Brain microvascular endothelial cell (primary cell): ENCODE measurements around the gene TRAF1.
A peak's percentile ranks its signal among the peaks of the same experiment; 100 is the strongest.

Source experiments
- DNase-seq: peaks from one replicate; pipeline ENCODE4 v3.0.0-alpha.2; 2020
- H3K27ac ChIP-seq: fragments of 250-450 bp; sonication (Bioruptor Pico); 2 replicates; pipeline ENCODE4 v1.5.1; 2020; ENCODE audit warnings: mild to moderate bottlenecking, moderate library complexity
- H3K27me3 ChIP-seq: fragments of 250-450 bp; sonication (Bioruptor Pico); replicated peaks from 2 replicates; pipeline ENCODE4 v1.5.1; 2020; ENCODE audit warnings: mild to moderate bottlenecking
- H3K36me3 ChIP-seq: fragments of 250-450 bp; sonication (Bioruptor Pico); replicated peaks from 2 replicates; pipeline ENCODE4 v1.5.1; 2020; ENCODE audit warnings: mild to moderate bottlenecking
- H3K4me3 ChIP-seq: 2 replicates; pipeline ENCODE4 v1.5.1; 2011; ENCODE audit warnings: low read depth, mild to moderate bottlenecking, control low read depth, low read length, moderate library complexity
- CTCF ChIP-seq: IDR thresholded peaks from 2 replicates; pipeline ENCODE4 v1.5.1; 2011; ENCODE audit warnings: low read depth, mild to moderate bottlenecking, moderate library complexity, low read length, control low read depth, inconsistent platforms; ENCODE audit errors: missing control alignments
- in situ Hi-C: cut with HindIII; loops from 2 replicates; pipeline ENCODE4 v1.10.0; 2017; ENCODE audit warnings: low sequenced_read_pairs, low pct_ligation_motif_present

Gene TRAF1

GRCh38 chr9:120882935-120883607 lies 43.5 kb downstream of the TRAF1 start:
- H3K27ac ChIP-seq: no peak overlapping the region
- DNase-seq: no peak
- TF ChIP-seq CTCF: no peak
- H3K27me3 ChIP-seq: no peaks in the 10 kb centered on the region
- in situ Hi-C loops: no loop called here
- no peaks in the 10 kb centered on the region for H3K36me3 ChIP-seq
- no peak overlapping the region for H3K4me3 ChIP-seq

GRCh38 chr9:120879446-120879845 lies 47.1 kb downstream of the TRAF1 start:
- no peak for DNase-seq
- no peak overlapping the region for H3K27ac ChIP-seq
- TF ChIP-seq CTCF: no peak
- in situ Hi-C loops: no loop called here
- H3K36me3 ChIP-seq: no peaks in the 10 kb centered on the region
- H3K4me3 ChIP-seq: no peak overlapping the region
- no peaks in the 10 kb centered on the region for H3K27me3 ChIP-seq

GRCh38 chr9:120878188-120879130 lies 48.1 kb downstream of the TRAF1 start:
- Histone ChIP-seq H3K27me3 (no peaks in the 10 kb centered on the region), H3K27ac (no peak overlapping the region), H3K4me3 (no peak overlapping the region), H3K36me3 (no peaks in the 10 kb centered on the region)
- no peak for DNase-seq
- TF ChIP-seq CTCF: no peak
- in situ Hi-C loops: no loop called here

GRCh38 chr9:120877276-120878034 lies 49.1 kb downstream of the TRAF1 start:
- Histone ChIP-seq H3K4me3 (peak overlapping the region; percentile 70), H3K27ac (no peak overlapping the region), H3K36me3 (no peaks in the 10 kb centered on the region), H3K27me3 (no peaks in the 10 kb centered on the region)
- TF ChIP-seq CTCF: peak; percentile 4
- in situ Hi-C loops: no loop called here
- peak; percentile 20 for DNase-seq

- H3K4me3 ChIP-seq: peak within 1 kb of the TSS; percentile 70
- in situ Hi-C loops: no loop called here
- H3K27ac ChIP-seq: peak within 1 kb of the TSS; percentile 36
- no peak for DNase-seq
- no peak for TF ChIP-seq CTCF
- no peaks in the 10 kb centered on the region for H3K27me3 ChIP-seq
- peaks cover 2% of the 10 kb centered on the region for H3K36me3 ChIP-seq
These were observed 49.8 kb downstream of the TRAF1 start, which contains the start of gene PHF19 for GRCh38 chr9:120876842-120877240. TSS of gene PHF19 (minus strand) at chr9:120877188. CDS start at chr9:120874741, 2,447 bp downstream.
